HepG2 (cell line): Measurements from ENCODE around the gene NOTUM. TPM values are rescaled to one million over a fixed set of nuclear protein-coding genes. Genes with fewer than 3 reads are reported as not detected.

Experiments used
- ARID2 ChIP-seq: sonication (generic); formaldehyde crosslinking; IDR thresholded peaks from 2 replicates; pipeline ENCODE4 v1.8.1; 2022; ENCODE audit warnings: mild to moderate bottlenecking, missing genetic modification reagents, borderline replicate concordance
- BRF2 ChIP-seq: sonication (generic); formaldehyde crosslinking; IDR thresholded peaks from 2 replicates; pipeline ENCODE4 v1.8.1; 2022; ENCODE audit warnings: mild to moderate bottlenecking, missing genetic modification reagents
- CEBPZ ChIP-seq: IDR thresholded peaks from 2 replicates; pipeline ENCODE4 v1.6.1; 2012; ENCODE audit warnings: low read length, improper control_type of control experiment
- DDIT3 ChIP-seq: sonication (generic); formaldehyde crosslinking; IDR thresholded peaks from 2 replicates; pipeline ENCODE4 v1.4.0; 2020; ENCODE audit warnings: mild to moderate bottlenecking, missing genetic modification reagents
- FOXC1 ChIP-seq: sonication (generic); formaldehyde crosslinking; IDR thresholded peaks from 2 replicates; pipeline ENCODE4 v1.8.0; 2022; ENCODE audit warnings: mild to moderate bottlenecking, missing genetic modification reagents, borderline replicate concordance
- KDM5A ChIP-seq: fragments of 200-600 bp; sonication (generic); IDR thresholded peaks from 2 replicates; pipeline ENCODE4 v1.7.0; 2018; ENCODE audit warnings: antibody characterized with exemption, mild to moderate bottlenecking, low read length, borderline replicate concordance
- MED8 ChIP-seq: sonication (generic); formaldehyde crosslinking; IDR thresholded peaks from 2 replicates; pipeline ENCODE4 v1.8.1; 2023; ENCODE audit warnings: mild to moderate bottlenecking, missing genetic modification reagents; ENCODE audit not compliant: insufficient replicate concordance
- MEIS1 ChIP-seq: sonication (generic); formaldehyde crosslinking; IDR thresholded peaks from 2 replicates; pipeline ENCODE4 v1.9.0; 2021; ENCODE audit warnings: mild to moderate bottlenecking, missing genetic modification reagents, moderate library complexity, borderline replicate concordance
- MTF1 ChIP-seq: sonication (generic); formaldehyde crosslinking; IDR thresholded peaks from 2 replicates; pipeline ENCODE4 v1.5.0; 2020; ENCODE audit warnings: missing genetic modification reagents
- ONECUT2 ChIP-seq: sonication (generic); formaldehyde crosslinking; IDR thresholded peaks from 2 replicates; pipeline ENCODE4 v1.4.0; 2020; ENCODE audit warnings: missing genetic modification reagents
- POLR2G ChIP-seq: fragments of 200-400 bp; formaldehyde crosslinking; IDR thresholded peaks from 2 replicates; pipeline ENCODE4 v1.6.1; 2018; ENCODE audit warnings: mild to moderate bottlenecking, low read depth, low read length, moderate library complexity
- PPARG ChIP-seq: conservative IDR thresholded peaks from 2 replicates; pipeline ENCODE4 v1.6.1; 2016; ENCODE audit warnings: missing biosample characterization, missing genetic modification reagents
- PTBP1 ChIP-seq: fragments of 200-400 bp; formaldehyde crosslinking; IDR thresholded peaks from 2 replicates; pipeline ENCODE4 v1.6.1; 2018; ENCODE audit warnings: low read length, low read depth; ENCODE audit not compliant: poor library complexity, severe bottlenecking
- SETDB1 ChIP-seq: sonication (generic); formaldehyde crosslinking; IDR thresholded peaks from 2 replicates; pipeline ENCODE4 v1.5.1; 2020; ENCODE audit warnings: missing genetic modification reagents, mild to moderate bottlenecking, borderline replicate concordance
- SIX4 ChIP-seq: sonication (generic); formaldehyde crosslinking; IDR thresholded peaks from 2 replicates; pipeline ENCODE4 v1.4.0; 2020; ENCODE audit warnings: missing genetic modification reagents
- SRY ChIP-seq: sonication (generic); formaldehyde crosslinking; IDR thresholded peaks from 2 replicates; pipeline ENCODE4 v1.8.0; 2022; ENCODE audit warnings: mild to moderate bottlenecking, missing genetic modification reagents
- TFAP4 ChIP-seq: sonication (generic); IDR thresholded peaks from 2 replicates; pipeline ENCODE4 v1.6.1; 2016; ENCODE audit warnings: low read depth, borderline replicate concordance
- WIZ ChIP-seq: sonication (generic); formaldehyde crosslinking; IDR thresholded peaks from 2 replicates; pipeline ENCODE4 v1.5.1; 2020; ENCODE audit warnings: mild to moderate bottlenecking, missing genetic modification reagents
- ZEB1 ChIP-seq: IDR thresholded peaks from 2 replicates; pipeline ENCODE4 v1.6.1; 2012; ENCODE audit warnings: mild to moderate bottlenecking, low read depth, inconsistent platforms; ENCODE audit not compliant: insufficient replicate concordance
- ZNF337 ChIP-seq: sonication (generic); formaldehyde crosslinking; IDR thresholded peaks from 2 replicates; pipeline ENCODE4 v1.5.1; 2020; ENCODE audit warnings: missing genetic modification reagents, low read depth, mild to moderate bottlenecking, borderline replicate concordance
- ZNF44 ChIP-seq: sonication (generic); formaldehyde crosslinking; IDR thresholded peaks from 2 replicates; pipeline ENCODE4 v1.5.1; 2020; ENCODE audit warnings: mild to moderate bottlenecking, missing genetic modification reagents
- ZNF550 ChIP-seq: sonication (generic); formaldehyde crosslinking; IDR thresholded peaks from 2 replicates; pipeline ENCODE4 v1.4.0; 2020; ENCODE audit warnings: mild to moderate bottlenecking, missing genetic modification reagents, borderline replicate concordance
- ZNF557 ChIP-seq: sonication (generic); formaldehyde crosslinking; IDR thresholded peaks from 2 replicates; pipeline ENCODE4 v1.4.0; 2020; ENCODE audit warnings: missing genetic modification reagents
- ZNF816 ChIP-seq: sonication (generic); formaldehyde crosslinking; IDR thresholded peaks from 2 replicates; pipeline ENCODE4 v1.8.0; 2022; ENCODE audit warnings: missing genetic modification reagents, mild to moderate bottlenecking, borderline replicate concordance
- polyA plus RNA-seq, 8 experiments: library from polyadenylated mRNA; depleted of rRNA in 3 of 8; stranded (reverse) in 7 of 8; unstranded in 1 of 8; fragments of >200 nt; fragmentation: Illumina TruSeq in 4 of 8; extraction: Trizol in 4 of 8; gene quantifications; 2 replicates each; pipeline versions ENCODE4 v1.2.1 to v1.2.3, GENCODE V29; 2011 to 2016; ENCODE audit warnings: low read depth in 4 of 8, missing spikeins in 1 of 8, mixed read lengths in 1 of 8; ENCODE audit not compliant: insufficient read depth in 1 of 8
- total RNA-seq, 5 experiments: library from RNA; depleted of rRNA; stranded (reverse); fragments of >200 nt; fragmentation: Illumina TruSeq; extraction: Trizol; gene quantifications; 2 replicates each; pipeline ENCODE4 v1.2.3, GENCODE V29; 2016; ENCODE audit warnings: low read depth in 1 of 5

Gene NOTUM
- total and polyA plus RNA-seq, 2 of the 13 experiments (the other 11 are each of a cell fraction or from before 2014, with no cell fraction given): 150 to 160 TPM

- TF ChIP-seq ZNF557 (CRISPR knock-in tag) (no peak; the same call in 1 of the 2 replicates), PTBP1 (peak; percentile 23), ZNF550 (CRISPR knock-in tag) (no peak; the same call in none of the 2 replicates), TFAP4 (peak; percentile 76), ZNF337 (CRISPR knock-in tag) (peak; percentile 90; the same call in 1 of the 2 replicates), ZEB1 (no peak), DDIT3 (CRISPR knock-in tag) (peak; percentile 84; the same call in 1 of the 2 replicates), MEIS1 (peak; percentile 83), ZNF816 (CRISPR knock-in tag) (peak; percentile 86; the same call in 1 of the 2 replicates), FOXC1 (CRISPR knock-in tag) (peak; percentile 91; the same call in 1 of the 2 replicates), SETDB1 (CRISPR knock-in tag) (peak; percentile 69; the same call in 1 of the 2 replicates), SRY (CRISPR knock-in tag) (peak; percentile 97), SIX4 (peak; percentile 95), ZNF44 (CRISPR knock-in tag) (peak; percentile 47; the same call in 1 of the 2 replicates), PPARG (CRISPR knock-in tag) (peak; percentile 73), WIZ (CRISPR knock-in tag) (peak; percentile 97), ONECUT2 (no peak), CEBPZ (no peak), MED8 (CRISPR knock-in tag) (peak; percentile 98), MTF1 (CRISPR knock-in tag) (no peak; the same call in none of the 2 replicates), KDM5A (no peak), ARID2 (CRISPR knock-in tag) (no peak; the same call in 1 of the 2 replicates), POLR2G (peak; percentile 73), BRF2 (peak; percentile 94)
Observed at GRCh38 chr17:81992306-81993102, 31.5 kb upstream of the NOTUM start (continued).
